ENCODE measurements around the gene SLC26A3.
"Not testable (repeated sequence)": the region's sequence is repeated elsewhere in the genome, so short reads cannot be mapped to it uniquely, and the experiment has no call there.

The SLC26A3 gene

DNA sequence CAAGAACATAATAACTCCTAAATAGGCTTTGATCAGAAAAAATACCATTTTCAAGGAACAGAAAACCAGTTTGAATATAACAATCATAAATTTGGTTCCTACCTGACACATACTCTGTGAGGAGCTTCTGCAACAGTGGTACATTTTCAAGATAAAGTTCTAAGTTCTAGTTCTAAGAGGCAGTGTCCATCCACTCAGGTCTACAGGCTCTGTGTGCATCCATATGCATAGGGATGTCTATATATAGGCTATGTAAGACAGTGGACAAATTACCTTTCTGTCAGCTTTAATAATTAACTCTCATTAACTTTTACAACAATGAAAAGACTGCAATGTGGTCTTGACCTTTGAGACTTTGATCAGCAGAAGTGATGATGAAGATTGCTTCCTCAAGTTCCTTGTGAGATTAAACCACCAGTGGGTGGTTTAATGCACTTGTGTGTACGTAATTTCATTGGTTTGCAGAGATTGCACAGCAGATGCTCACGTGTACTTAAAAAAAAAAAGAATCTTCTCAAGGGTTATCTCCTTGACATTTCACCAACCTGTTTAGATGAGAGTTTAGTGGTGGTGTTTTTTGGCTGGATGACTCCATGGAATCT is at the start of gene SLC26A3:
Gene SLC26A3, minus strand, starts transcription at position 215 of the 602 bp plus-strand sequence. CDS start 8,714 bp downstream, outside the sequence.
- Histone ChIP-seq H3K4me3 (ENCODE audit: low read length) (peak within 1 kb of the TSS; percentile 2), H3K4me1 (ENCODE audit: control insufficient read depth, insufficient read depth, low read length) (peaks cover 5% of the 10 kb centered on the region), H3K9ac (ENCODE audit: low read length) (no peak within 1 kb of the TSS), H3K27ac (ENCODE audit: low read depth, low read length) (no peak within 1 kb of the TSS), H3K36me3 (ENCODE audit: control insufficient read depth, insufficient read depth, low read length) (no peaks in the 10 kb centered on the region), H3K27me3 (ENCODE audit: control insufficient read depth, insufficient read depth, low read length) (no peaks in the 10 kb centered on the region)

GRCh38 chr7:107850643-107851042 is 47.6 kb upstream of the SLC26A3 start:
- no peaks in the 10 kb centered on the region for H3K4me1 ChIP-seq (ENCODE audit: control insufficient read depth, insufficient read depth, low read length)
- no peaks in the 10 kb centered on the region for H3K36me3 ChIP-seq (ENCODE audit: control insufficient read depth, insufficient read depth, low read length)
- H3K27me3 ChIP-seq (ENCODE audit: control insufficient read depth, insufficient read depth, low read length), result no peaks in the 10 kb centered on the region
- no peak overlapping the region for H3K9ac ChIP-seq (ENCODE audit: low read length)
- H3K27ac ChIP-seq (ENCODE audit: low read depth, low read length), result no peak overlapping the region
- H3K4me3 ChIP-seq (ENCODE audit: low read length), result no peak overlapping the region

- Histone ChIP-seq H3K4me1 (ENCODE audit: control insufficient read depth, insufficient read depth, low read length) (no peaks in the 10 kb centered on the region), H3K36me3 (ENCODE audit: control insufficient read depth, insufficient read depth, low read length) (no peaks in the 10 kb centered on the region), H3K9ac (ENCODE audit: low read length) (no peak overlapping the region), H3K27me3 (ENCODE audit: control insufficient read depth, insufficient read depth, low read length) (no peaks in the 10 kb centered on the region), H3K27ac (ENCODE audit: low read depth, low read length) (no peak overlapping the region), H3K4me3 (ENCODE audit: low read length) (no peak overlapping the region)
Observed at GRCh38 chr7:107850216-107850615, 47.2 kb upstream of the SLC26A3 start.

DNA sequence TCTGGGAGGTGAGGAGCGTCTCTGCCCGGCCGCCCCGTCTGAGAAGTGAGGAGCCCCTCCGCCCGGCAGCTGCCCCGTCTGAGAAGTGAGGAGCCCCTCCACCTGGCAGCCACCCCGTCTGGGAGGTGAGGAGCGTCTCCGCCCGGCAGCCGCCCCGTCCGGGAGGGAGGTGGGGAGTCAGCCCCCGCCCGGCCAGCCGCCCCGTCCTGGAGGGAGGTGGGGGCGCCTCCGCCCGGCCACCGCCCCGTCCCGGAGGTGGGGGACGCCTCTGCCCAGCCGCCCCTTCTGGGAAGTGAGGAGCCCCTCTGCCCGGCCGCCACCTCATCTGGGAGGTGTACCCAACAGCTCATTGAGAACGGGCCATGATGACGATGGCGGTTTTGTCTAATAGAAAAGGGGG is 45.2 kb upstream of the SLC26A3 start:
- H3K36me3 ChIP-seq (ENCODE audit: control insufficient read depth, insufficient read depth, low read length); H3K9ac ChIP-seq (ENCODE audit: low read length); H3K4me3 ChIP-seq (ENCODE audit: low read length); H3K4me1 ChIP-seq (ENCODE audit: control insufficient read depth, insufficient read depth, low read length); H3K27me3 ChIP-seq (ENCODE audit: control insufficient read depth, insufficient read depth, low read length); H3K27ac ChIP-seq (ENCODE audit: low read depth, low read length): not testable (repeated sequence)

GRCh38 chr7:107847836-107848175 is 44.8 kb upstream of the SLC26A3 start:
- H3K27me3 ChIP-seq (ENCODE audit: control insufficient read depth, insufficient read depth, low read length); H3K9ac ChIP-seq (ENCODE audit: low read length); H3K27ac ChIP-seq (ENCODE audit: low read depth, low read length); H3K4me1 ChIP-seq (ENCODE audit: control insufficient read depth, insufficient read depth, low read length); H3K36me3 ChIP-seq (ENCODE audit: control insufficient read depth, insufficient read depth, low read length); H3K4me3 ChIP-seq (ENCODE audit: low read length): not testable (repeated sequence)

DNA sequence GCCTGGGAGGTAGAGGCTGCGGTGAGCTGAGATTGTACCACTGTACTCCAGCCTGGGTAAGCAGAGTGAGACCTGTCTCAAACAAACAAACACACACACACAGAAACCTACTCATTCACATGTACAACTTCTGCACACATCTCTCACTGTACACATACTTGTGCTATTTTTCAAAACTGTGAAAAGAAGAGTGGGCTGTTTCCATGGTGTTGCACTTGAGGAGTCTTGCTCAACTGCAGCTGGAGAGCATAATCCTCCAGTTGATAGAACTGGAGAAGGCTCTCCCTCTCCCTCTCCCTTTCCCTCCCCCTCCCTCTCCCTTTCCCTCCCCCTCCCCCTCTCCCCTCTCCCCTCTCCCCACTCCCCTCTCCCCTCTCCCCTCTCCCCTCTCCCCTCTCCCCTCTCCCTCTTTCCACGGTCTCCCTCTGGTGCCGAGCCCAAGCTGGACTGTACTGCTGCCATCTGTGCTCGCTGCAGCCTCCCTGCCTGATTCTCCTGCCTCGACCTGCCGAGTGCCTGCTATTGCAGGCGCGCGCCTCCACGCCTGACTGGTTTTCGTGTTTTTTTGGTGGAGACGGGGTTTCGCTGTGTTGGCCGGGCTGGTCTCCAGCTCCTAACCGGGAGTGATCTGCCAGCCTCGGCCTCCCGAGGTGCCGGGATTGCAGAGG is 44.3 kb upstream of the SLC26A3 start:
- Histone ChIP-seq H3K27me3 (ENCODE audit: control insufficient read depth, insufficient read depth, low read length) (no peaks in the 10 kb centered on the region), H3K4me3 (ENCODE audit: low read length) (no peak overlapping the region), H3K4me1 (ENCODE audit: control insufficient read depth, insufficient read depth, low read length) (no peaks in the 10 kb centered on the region), H3K36me3 (ENCODE audit: control insufficient read depth, insufficient read depth, low read length) (no peaks in the 10 kb centered on the region), H3K9ac (ENCODE audit: low read length) (no peak overlapping the region), H3K27ac (ENCODE audit: low read depth, low read length) (no peak overlapping the region)

- no peaks in the 10 kb centered on the region for H3K4me1 ChIP-seq (ENCODE audit: control insufficient read depth, insufficient read depth, low read length)
- H3K9ac ChIP-seq (ENCODE audit: low read length), result no peak overlapping the region
- no peak overlapping the region for H3K27ac ChIP-seq (ENCODE audit: low read depth, low read length)
- H3K27me3 ChIP-seq (ENCODE audit: control insufficient read depth, insufficient read depth, low read length), result no peaks in the 10 kb centered on the region
- H3K4me3 ChIP-seq (ENCODE audit: low read length), result no peak overlapping the region
- H3K36me3 ChIP-seq (ENCODE audit: control insufficient read depth, insufficient read depth, low read length), result no peaks in the 10 kb centered on the region
Observed at GRCh38 chr7:107846324-107846723, 43.3 kb upstream of the SLC26A3 start.

GRCh38 chr7:107843184-107843583 is 40.2 kb upstream of the SLC26A3 start:
- no peak overlapping the region for H3K9ac ChIP-seq (ENCODE audit: low read length)
- no peaks in the 10 kb centered on the region for H3K4me1 ChIP-seq (ENCODE audit: control insufficient read depth, insufficient read depth, low read length)
- no peaks in the 10 kb centered on the region for H3K36me3 ChIP-seq (ENCODE audit: control insufficient read depth, insufficient read depth, low read length)
- H3K4me3 ChIP-seq (ENCODE audit: low read length), result no peak overlapping the region
- H3K27me3 ChIP-seq (ENCODE audit: control insufficient read depth, insufficient read depth, low read length), result no peaks in the 10 kb centered on the region
- no peak overlapping the region for H3K27ac ChIP-seq (ENCODE audit: low read depth, low read length)

DNA sequence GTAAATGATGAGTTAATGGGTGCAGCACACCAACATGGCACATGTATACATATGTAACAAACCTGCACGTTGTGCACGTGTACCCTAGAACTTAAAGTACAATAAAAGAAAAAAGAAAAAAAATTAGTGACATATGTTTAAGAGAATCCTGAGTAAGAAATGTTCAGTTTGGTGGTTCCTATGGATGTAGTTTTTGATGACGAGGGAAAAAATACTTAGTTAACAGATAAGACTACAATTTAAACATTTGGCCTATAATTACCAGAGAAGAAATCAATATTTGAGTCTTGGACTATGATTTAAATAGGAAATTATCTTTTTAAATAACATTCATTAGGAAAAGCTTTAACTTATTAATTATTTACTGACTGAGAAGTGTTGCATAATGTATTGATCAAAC is 39.2 kb upstream of the SLC26A3 start:
- Histone ChIP-seq H3K36me3 (ENCODE audit: control insufficient read depth, insufficient read depth, low read length) (no peaks in the 10 kb centered on the region), H3K4me1 (ENCODE audit: control insufficient read depth, insufficient read depth, low read length) (no peaks in the 10 kb centered on the region), H3K4me3 (ENCODE audit: low read length) (no peak overlapping the region), H3K27ac (ENCODE audit: low read depth, low read length) (no peak overlapping the region), H3K27me3 (ENCODE audit: control insufficient read depth, insufficient read depth, low read length) (no peaks in the 10 kb centered on the region), H3K9ac (ENCODE audit: low read length) (no peak overlapping the region)

GRCh38 chr7:107838816-107839565 is 36.0 kb upstream of the SLC26A3 start:
- Histone ChIP-seq H3K27me3 (ENCODE audit: control insufficient read depth, insufficient read depth, low read length) (no peaks in the 10 kb centered on the region), H3K36me3 (ENCODE audit: control insufficient read depth, insufficient read depth, low read length) (no peaks in the 10 kb centered on the region), H3K27ac (ENCODE audit: low read depth, low read length) (no peak overlapping the region), H3K9ac (ENCODE audit: low read length) (no peak overlapping the region), H3K4me1 (ENCODE audit: control insufficient read depth, insufficient read depth, low read length) (no peaks in the 10 kb centered on the region), H3K4me3 (ENCODE audit: low read length) (no peak overlapping the region)

DNA sequence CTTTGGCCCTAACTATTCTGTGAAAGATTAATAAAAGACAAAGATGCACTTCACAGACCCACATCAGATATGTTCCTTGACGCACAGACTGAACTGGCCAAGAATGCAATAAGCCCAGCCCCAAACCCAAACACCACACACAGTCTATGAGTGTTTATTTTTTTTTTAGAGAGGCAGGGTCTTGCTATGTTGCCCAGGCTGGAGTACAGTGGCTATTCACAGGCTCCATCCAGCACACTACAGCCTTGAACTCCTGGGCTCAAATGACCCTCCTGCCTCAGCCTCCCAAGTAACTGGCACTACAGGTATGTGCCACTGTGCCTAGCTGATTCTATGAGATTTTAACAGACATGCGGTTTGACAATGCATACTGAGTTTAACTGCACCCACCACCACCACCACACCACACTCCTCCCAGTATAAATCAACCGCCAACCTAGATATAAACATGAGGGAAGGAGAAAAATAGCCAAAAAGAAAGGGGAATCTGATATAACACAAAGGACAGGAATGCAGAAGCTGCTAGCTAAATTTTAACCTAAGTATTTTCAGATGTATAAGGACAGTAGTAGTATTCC is 35.1 kb upstream of the SLC26A3 start:
- no peak overlapping the region for H3K4me3 ChIP-seq (ENCODE audit: low read length)
- no peaks in the 10 kb centered on the region for H3K27me3 ChIP-seq (ENCODE audit: control insufficient read depth, insufficient read depth, low read length)
- no peak overlapping the region for H3K9ac ChIP-seq (ENCODE audit: low read length)
- no peaks in the 10 kb centered on the region for H3K36me3 ChIP-seq (ENCODE audit: control insufficient read depth, insufficient read depth, low read length)
- H3K4me1 ChIP-seq (ENCODE audit: control insufficient read depth, insufficient read depth, low read length), result no peaks in the 10 kb centered on the region
- H3K27ac ChIP-seq (ENCODE audit: low read depth, low read length), result no peak overlapping the region

DNA sequence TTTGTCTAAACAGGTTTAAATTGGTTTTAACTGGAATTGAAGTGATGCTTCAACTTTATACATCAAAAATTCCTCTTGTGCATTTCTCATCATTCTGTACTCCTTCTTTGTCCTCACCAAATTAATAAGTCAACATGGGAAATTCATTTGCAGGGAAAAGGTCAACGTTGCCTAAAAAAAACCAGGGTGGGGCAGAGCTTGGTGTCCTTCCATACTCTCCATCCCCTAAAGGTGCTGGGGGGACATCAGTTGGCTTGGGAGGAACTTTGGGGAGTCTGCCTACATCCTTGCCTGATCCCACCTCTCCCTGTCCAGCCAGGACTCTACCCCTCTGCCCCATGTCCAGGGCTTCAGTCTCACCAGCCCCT is 34.1 kb upstream of the SLC26A3 start:
- no peak overlapping the region for H3K9ac ChIP-seq (ENCODE audit: low read length)
- H3K27me3 ChIP-seq (ENCODE audit: control insufficient read depth, insufficient read depth, low read length), result no peaks in the 10 kb centered on the region
- H3K27ac ChIP-seq (ENCODE audit: low read depth, low read length), result no peak overlapping the region
- no peaks in the 10 kb centered on the region for H3K4me1 ChIP-seq (ENCODE audit: control insufficient read depth, insufficient read depth, low read length)
- no peaks in the 10 kb centered on the region for H3K36me3 ChIP-seq (ENCODE audit: control insufficient read depth, insufficient read depth, low read length)
- no peak overlapping the region for H3K4me3 ChIP-seq (ENCODE audit: low read length)
